ENCODE results near the gene RNF213.

The RNF213 gene

DNA sequence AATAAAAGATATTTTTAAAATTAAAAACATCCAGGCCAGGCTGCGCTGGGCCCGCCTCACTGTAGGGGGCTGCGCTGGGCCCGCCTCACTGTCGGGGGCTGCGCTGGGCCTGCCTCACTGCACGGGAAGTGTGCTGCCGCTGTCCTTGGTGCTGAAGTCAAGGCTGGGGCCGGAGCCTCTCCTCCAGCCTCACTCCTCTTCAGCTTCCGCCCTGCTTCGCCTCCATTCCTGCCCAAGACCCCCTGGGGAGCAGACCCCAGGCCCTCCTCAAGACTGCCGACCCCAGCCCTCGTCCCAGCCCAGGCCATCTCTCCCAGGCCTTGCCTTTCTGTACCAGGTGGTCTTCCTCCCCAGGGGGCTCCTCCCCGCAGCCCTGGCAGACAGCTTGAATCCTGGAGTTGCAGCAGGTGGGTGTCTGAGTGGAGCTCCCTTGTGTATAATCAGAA, 180.5 kb downstream of the RNF213 start:
- peak; percentile 40 for DNase-seq

DNA sequence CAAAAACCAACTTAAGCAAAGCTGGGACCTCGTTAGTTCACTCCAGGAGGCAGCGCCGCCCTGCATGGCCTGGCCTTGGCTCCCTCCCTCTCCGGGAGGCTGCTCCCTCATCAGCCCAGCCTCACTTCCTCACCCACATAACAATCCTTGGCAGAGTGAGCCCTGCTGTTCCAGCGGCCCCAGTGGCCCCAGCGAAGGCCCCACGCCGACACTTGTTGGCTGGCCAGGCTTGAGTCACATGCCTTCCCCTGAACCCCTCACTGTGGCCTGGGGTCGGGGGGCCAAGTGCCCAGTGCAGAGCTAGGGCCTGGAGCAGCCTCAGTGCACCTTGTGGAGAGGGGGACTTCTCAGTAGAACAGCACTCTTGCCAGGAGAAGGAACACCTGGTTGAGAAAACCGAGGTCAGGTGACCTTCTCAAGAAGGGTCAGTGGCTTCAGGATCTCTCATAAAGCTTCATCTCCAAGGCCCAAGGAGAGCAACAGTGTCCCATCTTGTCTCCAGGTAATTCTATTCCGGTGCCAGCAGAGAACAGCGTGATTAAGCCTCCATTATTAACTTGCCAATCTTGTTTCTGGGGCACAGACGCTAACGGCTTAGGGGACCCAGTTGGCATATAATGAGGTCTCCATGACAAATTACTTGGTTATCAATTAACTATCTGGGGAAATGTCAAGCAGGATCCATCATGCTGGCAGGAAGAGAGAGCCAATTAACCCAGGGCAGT, 181.1 kb downstream of the RNF213 start:
- DNase-seq, result no peak

DNA sequence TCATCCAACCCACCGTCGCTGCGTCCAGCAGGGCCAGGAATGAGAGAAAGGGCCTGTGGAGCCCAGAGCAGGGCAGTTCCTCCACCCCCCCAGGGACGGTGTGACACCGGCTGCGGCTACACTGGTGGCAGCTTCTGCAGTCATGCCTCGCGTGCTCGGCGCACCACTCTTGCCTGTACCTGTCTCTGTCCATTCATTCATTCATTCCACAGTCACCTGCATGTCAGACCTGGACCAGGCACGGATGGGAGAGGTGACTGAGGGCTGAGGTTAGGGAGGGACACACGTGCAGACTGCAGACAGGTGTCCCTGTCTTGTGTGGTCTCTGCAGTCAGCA, 181.6 kb downstream of the RNF213 start:
- DNase-seq, result no peak

DNA sequence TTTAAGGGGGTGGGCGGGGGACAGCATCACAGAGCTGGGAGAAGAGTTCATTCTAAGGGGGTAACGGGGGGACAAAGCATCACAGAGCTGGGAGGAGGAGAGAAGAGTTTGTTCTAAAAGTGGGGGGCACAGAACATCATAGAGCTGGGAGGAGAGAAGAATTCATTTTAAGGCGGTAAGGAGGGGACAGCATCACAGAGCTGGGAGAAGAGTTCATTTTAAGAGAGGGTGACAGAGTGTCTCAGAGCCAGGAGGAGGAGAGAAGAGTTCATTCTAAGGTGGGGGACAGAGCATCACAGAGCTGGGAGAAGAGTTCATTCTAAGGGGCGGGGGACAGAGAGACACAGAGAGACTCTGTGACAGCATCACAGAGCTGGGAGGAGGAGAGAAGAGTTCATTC, 182.1 kb downstream of the RNF213 start:
- DNase-seq, result no peak

DNA sequence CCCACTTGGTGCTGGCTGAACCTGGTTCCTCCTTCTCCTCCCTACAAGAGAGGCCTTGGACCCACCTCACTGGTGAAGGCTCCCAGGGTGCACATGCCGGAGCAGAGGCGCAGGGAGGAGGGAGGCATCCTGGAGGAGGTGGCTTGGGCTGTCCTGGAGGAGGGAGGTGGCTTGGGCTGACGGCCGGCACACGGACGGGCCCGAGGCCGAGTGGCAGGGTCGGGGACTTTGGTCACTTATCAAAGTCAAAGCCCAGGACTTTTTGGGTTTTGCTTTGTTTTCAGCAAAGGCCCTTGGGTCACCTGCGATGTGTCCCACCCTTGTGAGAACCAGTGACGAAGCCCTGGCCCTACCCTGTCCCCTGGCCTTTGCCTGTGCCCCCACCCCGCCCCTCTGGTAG, 182.8 kb downstream of the RNF213 start:
- DNase-seq, result no peak

DNA sequence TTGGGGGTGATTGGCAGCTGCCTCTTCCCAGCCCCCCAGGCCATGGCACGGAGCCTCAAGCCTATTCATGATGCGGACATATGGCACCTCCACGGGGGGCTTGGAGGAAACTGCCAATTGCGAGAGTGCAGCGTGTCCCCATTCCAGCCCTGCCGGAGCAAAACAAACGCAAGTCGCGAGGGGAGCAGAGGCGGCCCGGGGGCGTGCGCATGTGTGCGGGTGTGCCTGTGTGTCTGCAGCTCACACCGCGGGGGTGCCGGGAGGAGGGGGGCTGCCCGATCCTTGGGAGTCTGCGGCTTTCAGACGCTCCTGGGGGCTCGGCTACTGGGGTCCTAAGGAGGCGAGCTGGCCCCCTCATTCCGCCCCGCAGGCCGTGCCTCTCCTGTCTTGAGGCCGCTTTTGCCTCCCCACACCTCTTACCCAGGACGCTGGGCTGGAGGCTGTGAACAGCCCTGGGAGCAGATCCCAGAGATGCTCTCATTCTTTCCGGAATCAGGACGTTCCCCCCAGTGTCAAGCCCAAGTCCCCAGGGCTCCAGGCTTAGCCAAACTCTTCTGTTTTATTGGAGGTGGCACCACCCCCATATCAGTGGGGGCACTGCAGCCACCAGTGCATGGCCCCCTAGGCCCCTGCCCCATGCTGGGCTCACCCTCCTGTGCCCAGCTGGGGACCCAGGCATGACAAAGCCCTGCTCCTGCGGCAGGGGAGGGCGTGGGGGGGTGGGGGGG, 183.4 kb downstream of the RNF213 start:
- DNase-seq, result no peak

DNA sequence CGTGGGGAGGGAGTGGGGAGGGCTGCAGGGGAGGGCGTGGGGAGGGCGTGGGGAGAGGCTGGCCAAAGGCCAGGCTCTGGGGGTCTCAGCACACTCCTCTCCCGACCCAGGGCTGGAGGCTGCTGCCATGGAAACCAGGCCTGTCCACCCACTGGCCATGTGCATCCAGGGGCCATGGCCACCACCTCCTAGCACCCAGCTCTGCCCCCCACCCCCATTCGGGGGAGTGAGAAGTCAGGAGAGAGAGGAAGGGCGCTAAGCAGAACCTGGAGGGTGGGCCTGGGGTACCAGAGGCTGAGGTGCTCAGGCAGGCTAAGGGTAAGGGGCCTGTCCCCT, 184.0 kb downstream of the RNF213 start:
- no peak for DNase-seq

DNA sequence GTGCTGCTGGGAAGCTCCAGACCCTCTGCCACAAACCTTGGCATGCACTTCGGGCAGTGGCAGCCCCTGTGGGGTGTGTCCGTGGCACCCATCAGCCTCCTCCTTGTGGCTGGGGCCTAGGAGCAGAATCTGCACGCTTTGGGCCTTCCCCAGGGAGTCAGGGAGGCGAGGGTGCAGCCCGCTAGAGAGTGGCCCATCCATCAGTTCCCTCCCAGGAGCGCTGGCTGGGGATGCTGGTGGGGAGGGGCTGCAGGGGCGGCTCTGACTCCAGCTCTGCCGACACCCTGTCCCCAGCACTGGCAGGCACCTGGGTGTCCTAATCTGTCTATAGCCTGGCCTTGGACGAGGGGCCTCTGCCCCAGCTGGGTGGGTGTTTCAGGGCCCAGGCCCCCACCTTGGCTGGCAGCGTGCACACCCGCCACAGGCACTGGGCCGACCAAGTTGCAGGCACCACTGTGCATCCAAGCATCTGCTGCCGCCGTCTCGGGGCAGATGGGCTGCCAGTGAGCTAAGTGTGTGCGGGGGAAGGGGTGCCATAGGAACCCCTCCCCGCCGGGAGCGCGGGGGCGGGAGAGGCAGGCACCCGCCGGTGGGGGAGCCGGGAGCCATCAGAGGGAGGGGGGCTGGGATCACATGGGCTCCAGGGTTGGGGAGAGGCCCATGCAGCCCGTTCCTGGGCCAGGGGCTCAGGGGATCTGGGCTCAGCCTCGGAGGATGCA, 184.5 kb downstream of the RNF213 start:
- DNase-seq, result no peak

DNA sequence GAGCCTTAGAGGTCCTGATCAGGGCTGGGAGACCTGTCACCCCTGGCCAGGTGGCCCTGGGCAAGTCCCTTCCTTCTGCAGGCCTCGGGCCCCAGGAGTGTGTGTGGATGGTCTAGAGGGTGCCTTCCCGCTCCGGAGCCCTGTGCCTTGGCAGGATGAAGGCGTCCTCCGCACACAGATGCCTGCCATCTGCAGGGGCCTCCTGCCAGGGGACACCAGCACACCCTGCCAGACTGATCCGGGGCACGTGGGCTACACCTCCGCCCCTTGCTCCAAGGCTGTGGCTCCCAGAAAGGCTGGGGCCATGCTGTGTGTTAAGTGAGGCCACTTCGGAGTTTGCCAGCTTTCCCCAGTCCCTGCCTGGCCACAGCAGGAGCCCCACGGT, 185.1 kb downstream of the RNF213 start:
- no peak for DNase-seq

DNA sequence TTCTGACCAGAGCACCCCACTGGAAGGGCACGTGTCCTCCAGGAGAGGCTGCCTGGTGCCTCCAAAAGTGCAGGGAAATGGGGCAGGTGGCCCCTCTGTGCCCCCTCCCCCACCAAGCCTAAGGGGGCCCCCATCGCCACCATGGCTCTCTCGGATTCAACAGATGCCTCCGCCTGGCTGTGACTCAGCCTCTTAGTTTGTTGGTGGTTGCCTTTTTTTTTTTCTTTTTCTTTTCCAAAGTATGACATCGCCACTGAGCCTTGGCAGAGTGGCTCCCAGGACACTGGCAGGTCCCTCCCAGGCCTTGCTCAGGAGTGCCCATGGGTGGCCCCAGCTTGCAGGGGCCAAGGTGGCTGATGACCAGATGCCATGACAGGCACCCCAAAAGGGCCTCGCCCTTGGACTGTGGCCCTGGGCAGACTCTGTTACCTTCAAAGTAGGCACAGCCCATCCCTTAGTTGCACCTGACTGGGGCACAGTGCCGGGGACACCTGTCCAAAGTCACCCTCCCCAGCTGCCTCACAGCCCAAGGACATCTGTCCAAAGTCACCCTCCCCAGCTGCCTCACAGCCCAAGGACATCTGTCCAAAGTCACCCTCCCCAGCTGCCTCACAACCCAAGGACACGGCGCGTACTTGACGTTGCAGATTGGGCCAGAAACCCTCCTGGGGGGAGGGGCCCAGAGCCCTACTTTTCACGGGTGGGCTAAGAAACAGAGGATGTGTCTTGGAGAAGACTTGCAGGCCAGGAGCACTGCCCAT, 186.2 kb downstream of the RNF213 start:
- no peak for DNase-seq

DNA sequence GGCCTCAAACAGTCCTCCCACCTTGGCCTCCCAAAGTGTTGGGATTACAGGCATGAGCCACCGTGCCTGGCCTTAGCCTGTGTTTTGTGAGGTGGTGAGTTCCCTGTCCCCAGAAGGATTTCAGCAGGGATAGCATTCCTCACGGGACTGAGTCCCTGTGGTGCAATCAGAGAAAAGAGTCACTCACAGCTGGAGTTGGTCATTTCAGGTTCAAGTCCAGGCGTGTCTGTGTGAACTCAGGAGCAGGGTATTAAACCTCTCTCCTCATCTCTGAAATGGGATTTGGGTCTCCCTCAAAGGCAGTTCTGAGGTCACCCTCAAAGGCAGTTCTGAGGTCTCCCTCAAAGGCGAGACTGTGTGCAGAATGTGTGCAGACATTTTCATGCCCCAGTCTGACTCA, 187.1 kb downstream of the RNF213 start:
- DNase-seq, result no peak
